T-helper 1 cell treated with Interleukin-12 subunit alpha and Interleukin-12 subunit beta and Interleukin-4 antibody, amounts not matched to agents 30 μg/mL and 1 μg/mL, for 36 hours (primary cell): ENCODE measurements around the gene NCAPD2.
A peak's percentile ranks its signal among the peaks of the same experiment; 100 is the strongest.

Experiments
- H3K27ac Mint-ChIP-seq: one replicate; pipeline ENCODE4 v1.8.0; 2021; ENCODE audit warnings: mild to moderate bottlenecking, mixed read lengths
- H3K27me3 Mint-ChIP-seq: one replicate; pipeline ENCODE4 v1.8.0; 2021; ENCODE audit warnings: low read depth, mixed read lengths
- H3K36me3 Mint-ChIP-seq: one replicate; pipeline ENCODE4 v1.8.0; 2021; ENCODE audit warnings: low read depth, mixed read lengths
- H3K4me1 Mint-ChIP-seq: one replicate; pipeline ENCODE4 v1.8.0; 2021; ENCODE audit warnings: low read depth, mixed read lengths
- H3K4me3 Mint-ChIP-seq: one replicate; pipeline ENCODE4 v1.8.0; 2021; ENCODE audit warnings: mild to moderate bottlenecking, moderate library complexity, mixed read lengths
- H3K9me3 Mint-ChIP-seq: one replicate; pipeline ENCODE4 v1.8.0; 2021; ENCODE audit warnings: mixed read lengths

Gene NCAPD2

DNA sequence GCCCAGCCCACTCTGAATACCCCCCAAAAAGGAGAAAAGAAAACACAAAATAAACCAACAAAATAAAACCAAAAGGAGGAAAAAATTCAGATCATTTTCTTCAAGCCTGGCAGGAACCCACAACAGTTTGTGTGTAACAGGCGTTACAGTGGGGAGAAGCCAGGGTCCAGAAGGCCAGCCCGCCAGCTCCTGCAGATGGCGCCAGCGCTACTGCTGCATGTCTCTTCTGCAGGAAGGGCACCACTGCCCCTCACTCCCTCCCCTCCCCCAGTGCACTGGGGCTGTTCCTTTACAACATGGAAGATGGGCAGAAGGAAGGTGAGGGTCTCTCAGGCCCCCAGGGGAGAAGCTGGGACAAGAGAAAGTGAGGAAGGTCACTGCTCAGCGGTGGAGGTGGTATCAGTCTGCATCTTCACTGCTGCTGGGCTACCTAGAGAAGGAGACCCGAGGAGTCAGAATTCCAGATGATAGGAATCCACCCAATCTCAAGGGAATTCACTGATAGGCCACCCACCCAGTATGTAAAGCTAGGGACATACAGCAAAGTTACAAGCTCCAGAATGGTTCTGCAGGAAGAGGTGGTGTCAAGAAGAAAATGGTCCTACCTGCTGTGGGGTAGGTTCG lies 76.5 kb downstream of the NCAPD2 start:
- peaks cover 20% of the 10 kb centered on the region for H3K4me1 Mint-ChIP-seq

DNA sequence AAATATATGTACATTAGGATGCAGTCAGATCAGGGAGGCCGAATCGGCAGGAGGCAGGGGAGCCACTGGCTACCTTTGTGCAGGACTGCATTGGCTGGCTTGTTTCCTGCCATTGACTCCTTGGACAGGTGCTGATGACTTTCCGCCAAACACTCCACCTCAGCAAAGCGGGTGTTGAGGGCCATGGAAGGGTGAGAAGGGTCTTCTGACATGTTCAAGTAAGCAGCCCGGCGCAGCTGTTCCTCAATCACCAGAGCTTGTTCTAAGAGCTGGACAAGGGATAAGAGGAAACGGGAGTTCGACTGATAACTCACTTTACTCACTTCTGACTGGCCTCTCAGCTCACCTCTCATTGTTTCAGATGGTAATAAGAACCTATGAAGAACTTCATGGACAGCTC lies 79.1 kb downstream of the NCAPD2 start:
- no peak overlapping the region for H3K27ac Mint-ChIP-seq
- peaks cover 58% of the 10 kb centered on the region for H3K36me3 Mint-ChIP-seq

More for the DNA sequence above, 76.5 kb downstream of the NCAPD2 start:
- H3K4me3 Mint-ChIP-seq = peak overlapping the region; percentile 32
- peaks cover 59% of the 10 kb centered on the region for H3K36me3 Mint-ChIP-seq
- H3K27me3 Mint-ChIP-seq = no peaks in the 10 kb centered on the region
- H3K27ac Mint-ChIP-seq = no peak overlapping the region
- no peaks in the 10 kb centered on the region for H3K9me3 Mint-ChIP-seq

DNA sequence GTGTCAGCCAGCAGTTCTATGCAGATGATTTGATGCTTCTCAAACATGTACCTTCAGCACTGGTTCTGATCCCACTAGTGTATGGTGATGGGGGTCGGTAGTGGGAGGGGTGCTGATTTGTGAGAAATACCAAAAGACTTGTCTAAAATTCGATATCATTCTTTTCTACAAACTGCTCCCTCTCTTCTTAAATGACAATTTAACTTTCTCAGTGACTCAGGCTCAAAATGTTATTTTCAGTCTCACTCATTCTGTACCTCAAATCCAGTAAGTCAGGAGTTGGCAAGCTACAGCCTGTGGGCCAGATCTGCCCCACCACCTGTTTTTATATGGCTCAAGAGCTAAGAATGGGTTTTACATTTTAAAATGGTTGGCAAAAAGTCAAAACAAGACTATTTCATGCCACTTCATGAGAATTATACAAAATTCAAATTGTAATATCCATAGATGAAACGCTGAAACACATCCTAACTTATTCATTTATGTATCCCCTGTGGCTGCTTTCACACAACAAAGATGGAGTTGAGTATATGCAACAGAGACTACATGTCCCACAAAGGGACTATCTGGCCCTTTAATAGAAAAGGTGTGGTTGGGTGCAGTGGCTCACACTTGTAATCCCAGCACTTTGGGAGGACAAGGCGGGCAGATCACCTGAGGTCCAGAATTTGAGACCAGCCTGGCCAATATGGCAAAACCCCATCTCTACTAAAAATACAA lies 80.8 kb downstream of the NCAPD2 start:
- Mint-ChIP-seq H3K9me3 (no peaks in the 10 kb centered on the region), H3K27me3 (no peaks in the 10 kb centered on the region), H3K27ac (peak overlapping the region; percentile 17), H3K36me3 (peaks cover 61% of the 10 kb centered on the region), H3K4me3 (no peak overlapping the region), H3K4me1 (peaks cover 8% of the 10 kb centered on the region)

More for the DNA sequence above, 79.1 kb downstream of the NCAPD2 start:
- Mint-ChIP-seq H3K4me3 (no peak overlapping the region), H3K27me3 (no peaks in the 10 kb centered on the region), H3K4me1 (peaks cover 10% of the 10 kb centered on the region), H3K9me3 (no peaks in the 10 kb centered on the region)

DNA sequence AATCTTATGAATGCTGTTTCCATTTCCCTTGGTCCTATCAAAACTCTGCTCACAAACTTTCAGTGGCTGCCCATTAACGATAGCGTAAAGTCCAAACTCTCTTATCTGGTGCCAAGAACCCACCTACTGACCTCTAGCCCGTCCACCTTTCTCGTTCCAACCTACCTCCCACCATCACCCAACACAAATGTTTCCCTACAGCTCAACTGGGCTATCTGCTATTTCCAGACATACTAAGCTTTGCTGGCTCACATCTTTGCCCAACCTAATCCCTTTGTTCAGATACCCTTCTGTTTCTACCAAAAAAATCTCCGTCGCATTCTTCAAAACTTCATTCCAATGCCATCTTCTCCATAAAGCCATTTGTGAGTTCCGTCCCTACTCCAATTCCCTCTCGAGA lies 81.7 kb downstream of the NCAPD2 start:
- Mint-ChIP-seq H3K9me3 (no peaks in the 10 kb centered on the region), H3K27ac (peak overlapping the region; percentile 10), H3K27me3 (no peaks in the 10 kb centered on the region), H3K36me3 (peaks cover 55% of the 10 kb centered on the region), H3K4me1 (peaks cover 7% of the 10 kb centered on the region), H3K4me3 (no peak overlapping the region)
